OCI-LY3 (cell line): Measurements from ENCODE around the gene BNC2.

Experiments
- CTCF ChIP-seq: fragments of 200-600, 300-600 bp; sonication (generic); IDR thresholded peaks from 2 replicates; pipeline ENCODE4 v1.5.1; 2014; ENCODE audit warnings: antibody characterized with exemption, low read length, low read depth
- EZH2phosphoT487 ChIP-seq: fragments of 200-600 bp; shearing (Covaris generic); IDR thresholded peaks from 2 replicates; pipeline ENCODE4 v1.6.1; 2018; ENCODE audit warnings: antibody characterized with exemption, mixed run types, low read depth

GRCh38 chr9:16884952-16885513 is 14.6 kb upstream of the BNC2 start:
- TF ChIP-seq CTCF (no peak), EZH2phosphoT487 (no peak)
